ENCODE results near the gene SLC25A47.
A peak's percentile ranks its signal among the peaks of the same experiment; 100 is the strongest.

Gene SLC25A47

DNA sequence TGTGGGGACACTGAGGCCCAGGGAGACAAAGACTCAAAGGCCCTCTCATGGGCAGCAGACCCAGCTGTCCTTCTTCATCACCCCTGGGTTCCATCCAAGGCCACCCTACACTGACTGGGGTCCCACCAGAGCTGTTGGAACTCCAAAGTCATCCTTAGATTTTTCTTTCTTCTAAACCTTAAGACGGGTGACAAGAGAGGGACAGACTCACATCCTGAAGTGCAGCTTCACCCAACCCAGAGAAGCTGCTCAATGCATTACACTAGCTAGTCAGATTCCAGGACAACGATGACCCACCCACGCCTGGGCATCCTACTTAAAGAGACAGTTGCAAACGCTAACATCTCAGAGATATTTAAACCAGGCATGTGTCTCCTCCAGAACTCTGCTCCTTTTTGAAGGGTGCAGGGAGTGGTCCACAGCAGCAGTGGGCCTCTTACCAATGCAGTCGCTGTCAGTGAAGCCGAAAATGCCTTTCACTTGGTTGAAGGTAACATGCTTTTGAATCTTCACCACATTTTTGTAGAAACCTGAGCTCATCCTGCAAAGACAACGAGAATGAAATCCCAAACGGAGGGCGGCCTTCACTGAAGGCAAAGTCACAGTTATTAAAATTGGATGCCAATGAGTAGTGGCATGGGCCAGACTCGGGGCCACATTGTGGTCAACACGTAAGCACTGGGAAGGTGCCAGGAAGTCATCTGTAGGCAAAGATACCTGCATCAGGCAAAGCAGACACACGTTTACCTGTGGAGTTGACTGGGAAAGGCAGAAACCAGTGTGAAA lies 23.4 kb downstream of the SLC25A47 start:
- H3K36me3 Mint-ChIP-seq, result peaks cover 51% of the 10 kb centered on the region
- no peaks in the 10 kb centered on the region for H3K9me3 Mint-ChIP-seq
- CTCF ChIA-PET, result no interaction called here
- no peak overlapping the region for H3K4me3 Mint-ChIP-seq
- no peak overlapping the region for H3K27ac Mint-ChIP-seq
- no peak for DNase-seq
- H3K27me3 Mint-ChIP-seq, result no peaks in the 10 kb centered on the region
- peaks cover 7% of the 10 kb centered on the region for H3K4me1 Mint-ChIP-seq

DNA sequence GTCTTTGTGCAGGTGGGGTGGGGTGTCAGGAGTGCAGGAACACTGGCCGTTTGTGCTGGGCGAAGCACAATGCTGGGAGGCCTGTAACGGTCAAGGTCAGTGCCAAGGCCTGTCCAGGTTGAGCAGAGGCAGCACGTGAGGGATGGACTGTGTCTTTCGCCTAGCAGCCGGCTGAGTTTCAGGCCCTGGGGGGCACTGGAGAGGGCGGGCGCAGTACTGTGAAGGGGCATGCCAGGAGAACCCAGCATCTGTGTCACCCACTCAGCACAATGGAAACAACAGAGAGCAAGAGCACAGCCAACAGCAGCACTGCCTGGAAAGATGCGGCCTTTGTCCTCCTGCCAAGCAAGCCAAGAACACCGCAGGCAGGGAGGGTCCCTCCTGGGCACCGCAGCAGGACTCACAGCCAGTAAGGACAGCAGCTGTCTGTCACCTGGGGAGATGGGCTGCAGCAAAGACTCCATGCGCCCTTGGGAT lies 25.2 kb downstream of the SLC25A47 start:
- CTCF ChIA-PET, result no interaction called here
- no peak for DNase-seq
- H3K27ac Mint-ChIP-seq, result peak overlapping the region; percentile 82
- peaks cover 51% of the 10 kb centered on the region for H3K36me3 Mint-ChIP-seq
- H3K4me3 Mint-ChIP-seq, result no peak overlapping the region
- no peaks in the 10 kb centered on the region for H3K27me3 Mint-ChIP-seq
- H3K9me3 Mint-ChIP-seq, result no peaks in the 10 kb centered on the region
- peaks cover 2% of the 10 kb centered on the region for H3K4me1 Mint-ChIP-seq

GRCh38 chr14:100348784-100349685 lies 25.9 kb downstream of the SLC25A47 start:
- no peaks in the 10 kb centered on the region for H3K4me1 Mint-ChIP-seq

DNA sequence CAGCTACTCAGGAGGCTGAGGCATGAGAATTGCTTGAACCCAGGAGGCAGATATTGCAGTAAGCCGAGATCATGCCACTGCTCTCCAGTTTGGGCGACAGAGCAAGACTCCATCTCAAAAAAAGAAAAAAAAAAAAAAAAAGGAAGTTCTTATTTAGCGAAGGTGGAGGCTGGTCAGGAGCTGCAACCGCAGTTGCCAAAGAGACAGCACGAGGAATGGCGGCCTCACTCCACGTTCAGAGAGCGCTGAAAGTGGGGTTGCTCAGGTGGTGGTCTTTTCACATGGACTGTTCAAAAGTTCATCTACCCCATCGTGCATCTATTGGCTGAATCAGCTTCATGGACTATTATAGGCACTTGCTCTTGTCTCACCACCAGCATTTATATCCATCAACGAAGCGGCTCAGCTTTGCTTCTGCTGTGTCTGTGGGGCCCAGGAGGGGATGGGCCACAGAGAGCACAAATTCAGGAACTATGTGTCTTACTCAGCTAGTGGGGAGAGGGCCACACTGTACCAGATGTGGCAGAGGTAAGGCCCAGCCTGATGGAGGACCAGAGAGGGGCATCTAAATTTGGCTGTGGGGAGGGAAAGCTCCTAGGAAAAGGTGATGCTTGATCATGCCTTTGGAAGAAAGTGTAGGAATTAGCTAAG lies 27.3 kb downstream of the SLC25A47 start:
- DNase-seq, result no peak
- CTCF ChIA-PET, result interaction anchor here (0.6 to 1.9 kb wide), 2 partner anchors 27 to 232 kb away, joined by 3 to 8 read pairs; no protein-coding TSS in a partner anchor
- Mint-ChIP-seq H3K9me3 (no peaks in the 10 kb centered on the region), H3K36me3 (peaks cover 53% of the 10 kb centered on the region), H3K27me3 (no peaks in the 10 kb centered on the region), H3K4me1 (no peaks in the 10 kb centered on the region), H3K27ac (no peak overlapping the region), H3K4me3 (no peak overlapping the region)

More at GRCh38 chr14:100348784-100349685, 25.9 kb downstream of the SLC25A47 start:
- no peaks in the 10 kb centered on the region for H3K27me3 Mint-ChIP-seq
- no peak overlapping the region for H3K27ac Mint-ChIP-seq
- H3K9me3 Mint-ChIP-seq, result no peaks in the 10 kb centered on the region
- H3K36me3 Mint-ChIP-seq, result peaks cover 49% of the 10 kb centered on the region
- H3K4me3 Mint-ChIP-seq, result no peak overlapping the region
- CTCF ChIA-PET, result no interaction called here
- no peak for DNase-seq

DNA sequence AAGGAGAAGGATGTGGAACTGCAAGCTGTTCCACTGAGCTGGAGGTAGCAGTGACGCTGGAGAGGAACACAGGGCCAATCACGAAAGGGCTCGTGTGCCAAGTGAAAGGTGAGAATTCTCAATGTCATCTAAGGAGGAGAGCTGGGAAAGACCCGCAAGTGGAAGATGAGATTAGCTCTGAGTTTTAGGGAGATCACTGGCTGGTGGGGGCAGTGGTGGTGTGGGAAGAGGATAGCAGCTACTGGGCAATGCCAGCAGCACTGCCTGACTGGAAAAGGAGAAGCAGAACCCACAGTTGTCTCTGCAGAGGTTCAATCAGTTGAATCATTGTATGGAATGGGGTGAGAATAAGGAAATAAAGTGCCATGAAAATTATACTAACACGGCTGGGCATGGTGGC lies 27.8 kb downstream of the SLC25A47 start:
- CTCF ChIA-PET, result interaction anchor here (1.9 kb wide), 1 partner anchor 27 kb away, joined by 8 read pairs; no protein-coding TSS in a partner anchor
- H3K27ac Mint-ChIP-seq, result no peak overlapping the region
- DNase-seq, result no peak
- H3K4me3 Mint-ChIP-seq, result no peak overlapping the region
- no peaks in the 10 kb centered on the region for H3K27me3 Mint-ChIP-seq
- no peaks in the 10 kb centered on the region for H3K4me1 Mint-ChIP-seq
- H3K36me3 Mint-ChIP-seq, result peaks cover 55% of the 10 kb centered on the region
- H3K9me3 Mint-ChIP-seq, result no peaks in the 10 kb centered on the region

- H3K9me3 Mint-ChIP-seq, result no peaks in the 10 kb centered on the region
- peaks cover 18% of the 10 kb centered on the region for H3K4me1 Mint-ChIP-seq
- H3K4me3 Mint-ChIP-seq, result no peak overlapping the region
- DNase-seq, result no peak
- CTCF ChIA-PET, result no interaction called here
- H3K27ac Mint-ChIP-seq, result no peak overlapping the region
- H3K27me3 Mint-ChIP-seq, result no peaks in the 10 kb centered on the region
- H3K36me3 Mint-ChIP-seq, result peaks cover 68% of the 10 kb centered on the region
Measured at GRCh38 chr14:100358396-100358795, 35.3 kb downstream of the SLC25A47 start.

GRCh38 chr14:100359111-100359510 lies 36.0 kb downstream of the SLC25A47 start:
- no peak for DNase-seq
- CTCF ChIA-PET, result no interaction called here

GRCh38 chr14:100359881-100360280 lies 36.7 kb downstream of the SLC25A47 start:
- CTCF ChIA-PET, result no interaction called here
- Mint-ChIP-seq H3K27me3 (no peaks in the 10 kb centered on the region), H3K27ac (no peak overlapping the region), H3K36me3 (peaks cover 64% of the 10 kb centered on the region), H3K4me3 (no peak overlapping the region), H3K9me3 (no peaks in the 10 kb centered on the region), H3K4me1 (peaks cover 20% of the 10 kb centered on the region)
- no peak for DNase-seq

More at GRCh38 chr14:100359111-100359510, 36.0 kb downstream of the SLC25A47 start:
- Mint-ChIP-seq H3K4me3 (no peak overlapping the region), H3K9me3 (no peaks in the 10 kb centered on the region), H3K27ac (no peak overlapping the region), H3K4me1 (peaks cover 19% of the 10 kb centered on the region), H3K36me3 (peaks cover 67% of the 10 kb centered on the region), H3K27me3 (no peaks in the 10 kb centered on the region)

GRCh38 chr14:100361626-100362025 lies 38.5 kb downstream of the SLC25A47 start:
- no peak overlapping the region for H3K4me3 Mint-ChIP-seq
- H3K9me3 Mint-ChIP-seq, result no peaks in the 10 kb centered on the region
- H3K27ac Mint-ChIP-seq, result no peak overlapping the region
- no peaks in the 10 kb centered on the region for H3K27me3 Mint-ChIP-seq
- peaks cover 24% of the 10 kb centered on the region for H3K4me1 Mint-ChIP-seq
- H3K36me3 Mint-ChIP-seq, result peaks cover 65% of the 10 kb centered on the region
- DNase-seq, result no peak
- CTCF ChIA-PET, result interaction anchor here (2.2 kb wide), 1 partner anchor 24 kb away, joined by 7 read pairs; no protein-coding TSS in a partner anchor

DNA sequence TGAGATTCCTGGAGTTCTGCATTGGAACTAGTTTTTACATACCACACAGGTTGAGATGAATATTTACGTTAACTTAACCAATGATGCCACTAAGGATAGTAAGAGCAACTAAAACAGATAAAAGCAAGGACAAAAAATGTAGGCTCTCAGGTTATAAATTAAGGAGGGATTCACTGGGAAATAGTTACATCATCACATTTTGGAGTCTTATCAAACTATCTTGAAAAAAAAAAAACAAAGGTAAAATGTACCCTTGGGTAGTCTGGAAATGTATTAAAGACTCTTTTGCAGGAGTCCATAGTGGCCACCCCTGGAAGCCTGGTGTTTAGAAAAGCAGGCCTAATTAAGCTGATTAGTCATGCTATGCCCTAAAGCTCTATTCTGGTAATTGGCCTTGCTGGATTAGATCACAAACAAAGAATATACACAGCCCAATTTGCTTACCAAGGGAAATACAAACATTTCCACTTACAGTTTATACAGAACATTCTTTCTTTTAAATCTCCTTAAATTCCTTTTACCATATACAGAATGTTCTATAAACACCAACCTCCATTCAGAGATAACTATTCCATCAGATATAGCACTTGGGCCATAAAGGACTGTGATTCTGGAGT lies 39.3 kb downstream of the SLC25A47 start:
- Mint-ChIP-seq H3K4me3 (no peak overlapping the region), H3K9me3 (no peaks in the 10 kb centered on the region), H3K27ac (no peak overlapping the region), H3K36me3 (peaks cover 65% of the 10 kb centered on the region), H3K27me3 (no peaks in the 10 kb centered on the region), H3K4me1 (peaks cover 27% of the 10 kb centered on the region)
- CTCF ChIA-PET, result interaction anchor here (0.6 to 2.2 kb wide), 3 partner anchors 15 to 25 kb away, joined by 4 to 7 read pairs (median 4); no protein-coding TSS in a partner anchor
- DNase-seq, result no peak

- Mint-ChIP-seq H3K9me3 (no peaks in the 10 kb centered on the region), H3K4me3 (no peak overlapping the region), H3K36me3 (peaks cover 68% of the 10 kb centered on the region), H3K4me1 (peaks cover 26% of the 10 kb centered on the region), H3K27me3 (no peaks in the 10 kb centered on the region), H3K27ac (no peak overlapping the region)
- CTCF ChIA-PET, result interaction anchor here (0.8 to 1.1 kb wide), 2 partner anchors 11 to 15 kb away, joined by 3 to 4 read pairs; no protein-coding TSS in a partner anchor
- no peak for DNase-seq
Measured at GRCh38 chr14:100363053-100363452, 39.9 kb downstream of the SLC25A47 start.

DNA sequence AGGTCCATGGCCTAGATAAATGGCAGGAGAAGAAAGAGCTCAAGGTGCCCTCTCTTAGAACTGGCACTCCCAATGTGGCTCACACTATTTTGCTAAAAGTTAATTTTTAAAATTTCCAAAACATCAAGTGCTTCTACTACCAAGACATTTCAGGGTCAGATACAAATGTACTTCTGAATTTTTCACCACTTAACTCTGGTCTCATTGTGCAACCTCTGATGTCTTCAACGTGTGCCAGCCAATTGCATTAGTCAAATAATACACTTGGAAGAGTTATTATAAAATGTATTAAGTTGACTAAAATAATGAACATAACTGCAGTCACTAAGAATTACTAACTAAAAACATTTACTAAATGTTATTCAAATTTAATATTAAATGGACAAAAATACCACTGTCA lies 41.3 kb downstream of the SLC25A47 start:
- no peaks in the 10 kb centered on the region for H3K9me3 Mint-ChIP-seq
- H3K27ac Mint-ChIP-seq, result no peak overlapping the region
- peaks cover 65% of the 10 kb centered on the region for H3K36me3 Mint-ChIP-seq
- H3K4me1 Mint-ChIP-seq, result peaks cover 24% of the 10 kb centered on the region
- H3K27me3 Mint-ChIP-seq, result no peaks in the 10 kb centered on the region
- no peak for DNase-seq
- H3K4me3 Mint-ChIP-seq, result no peak overlapping the region
- CTCF ChIA-PET, result no interaction called here

DNA sequence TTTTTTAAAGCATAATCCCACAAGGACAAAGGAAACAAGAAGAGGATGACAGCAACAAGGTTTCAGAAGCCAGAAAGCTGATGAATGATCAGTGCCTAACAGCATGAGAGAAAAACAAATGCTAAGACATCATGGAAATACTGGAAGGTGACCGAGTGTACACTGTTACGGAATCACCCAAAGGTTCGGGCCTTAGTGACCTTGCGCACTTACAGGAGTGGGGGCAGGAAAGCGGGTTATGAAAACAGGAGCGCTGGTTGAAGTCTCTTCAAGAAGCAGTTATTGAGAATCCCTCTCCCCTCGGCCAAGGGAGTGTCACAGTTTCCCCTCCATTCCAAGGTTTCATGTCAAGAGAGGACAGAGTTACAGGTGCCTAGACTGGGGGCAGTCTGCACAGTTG lies 42.6 kb downstream of the SLC25A47 start:
- Mint-ChIP-seq H3K27me3 (no peaks in the 10 kb centered on the region), H3K4me3 (no peak overlapping the region), H3K36me3 (peaks cover 61% of the 10 kb centered on the region), H3K27ac (peak overlapping the region; percentile 20), H3K4me1 (peaks cover 30% of the 10 kb centered on the region), H3K9me3 (no peaks in the 10 kb centered on the region)
- DNase-seq, result no peak
- CTCF ChIA-PET, result interaction anchor here (0.7 kb wide), 1 partner anchor 12 kb away, joined by 3 read pairs; no protein-coding TSS in a partner anchor

All from activated naive CD4-positive, alpha-beta T cell treated with anti-CD3 and anti-CD28 coated beads, Interleukin-2, amount 10 ng/mL, durations not matched to agents 7 days and 5 days (primary cell).